Measurements from ENCODE around the gene CALHM5. TPM values are rescaled to one million over a fixed set of nuclear protein-coding genes. Genes with fewer than 3 reads are reported as not detected.
A peak's percentile ranks its signal among the peaks of the same experiment; 100 is the strongest.

Gene CALHM5
- total RNA-seq, 1 donor from 2014 or later = 2.9 TPM

DNA sequence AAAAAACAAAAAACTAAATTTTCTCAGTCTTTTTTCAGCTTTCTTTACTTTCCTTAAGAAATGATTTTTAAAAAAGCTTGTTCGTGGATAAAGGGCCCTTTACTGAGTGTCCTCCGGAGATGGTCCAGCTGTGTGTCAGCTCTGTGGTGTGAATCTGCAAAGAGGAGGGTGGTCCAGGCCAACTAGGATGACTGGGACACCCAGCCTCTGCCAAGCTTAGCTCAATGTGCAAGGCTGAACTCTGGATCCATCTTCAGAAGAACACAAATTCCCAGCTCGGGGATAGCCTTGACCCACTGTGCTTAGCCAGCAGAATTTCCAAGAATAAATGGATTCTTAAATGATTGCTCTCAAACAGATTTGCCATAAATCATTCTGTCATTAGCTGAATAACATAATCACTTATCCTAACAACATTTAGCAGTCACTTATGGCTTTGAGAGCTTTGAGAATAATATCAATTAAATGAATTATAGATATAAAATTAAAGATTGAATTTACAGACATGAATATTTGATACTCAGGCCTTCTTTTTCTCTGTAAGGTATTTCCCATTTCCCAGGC is 14.2 kb upstream of the CALHM5 start:
- ATAC-seq (peak; percentile 72), DNase-seq (ENCODE audit: missing footprints) (peak; percentile 54)
- intact Hi-C loops (cut with DNase I) = no loop called here

DNA sequence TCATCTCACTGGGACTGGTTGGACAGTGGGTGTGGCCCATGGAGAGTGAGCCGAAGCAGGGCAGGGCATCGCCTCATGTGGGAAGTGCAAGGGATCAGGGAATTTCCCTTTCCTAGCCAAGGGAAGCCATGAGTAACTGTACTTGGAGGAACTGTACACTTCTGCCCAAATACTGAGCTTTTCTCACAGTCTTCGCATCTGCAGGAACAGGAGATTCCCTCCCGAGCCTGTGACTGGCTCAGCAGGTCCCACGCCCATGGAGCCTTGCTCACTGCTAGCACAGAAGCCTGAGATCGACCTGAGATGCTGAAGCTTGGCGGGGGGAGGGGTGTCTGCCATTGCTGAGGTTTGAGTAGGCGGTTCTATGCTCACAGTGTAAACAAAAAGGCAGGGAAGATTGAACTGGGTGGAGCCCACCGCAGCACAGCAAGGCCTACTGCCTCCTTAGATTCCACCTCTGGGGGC is 10.4 kb upstream of the CALHM5 start:
- DNase-seq (ENCODE audit: missing footprints) (no peak), ATAC-seq (no peak)
- intact Hi-C loops (cut with DNase I) = no loop called here

DNA sequence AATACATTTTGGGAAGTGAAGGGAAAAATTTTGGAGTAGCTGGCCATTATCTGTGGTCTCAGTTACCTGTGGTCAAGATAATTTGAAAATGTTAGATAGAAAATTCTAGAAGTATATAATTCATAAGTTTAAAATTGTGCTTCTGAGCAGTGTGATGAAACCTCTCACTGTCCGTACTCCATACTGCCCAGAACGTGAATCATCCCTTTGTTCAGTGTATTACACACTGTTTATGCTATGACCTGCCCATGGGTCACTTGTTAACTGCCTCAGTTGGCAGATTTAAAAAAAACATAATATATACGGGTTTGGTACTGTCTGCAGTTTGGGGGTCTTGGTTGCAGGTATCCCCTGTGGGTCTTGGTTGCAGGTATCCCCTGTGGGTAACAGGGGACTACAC is 4.1 kb upstream of the CALHM5 start:
- ATAC-seq (no peak), DNase-seq (ENCODE audit: missing footprints) (no peak)

DNA sequence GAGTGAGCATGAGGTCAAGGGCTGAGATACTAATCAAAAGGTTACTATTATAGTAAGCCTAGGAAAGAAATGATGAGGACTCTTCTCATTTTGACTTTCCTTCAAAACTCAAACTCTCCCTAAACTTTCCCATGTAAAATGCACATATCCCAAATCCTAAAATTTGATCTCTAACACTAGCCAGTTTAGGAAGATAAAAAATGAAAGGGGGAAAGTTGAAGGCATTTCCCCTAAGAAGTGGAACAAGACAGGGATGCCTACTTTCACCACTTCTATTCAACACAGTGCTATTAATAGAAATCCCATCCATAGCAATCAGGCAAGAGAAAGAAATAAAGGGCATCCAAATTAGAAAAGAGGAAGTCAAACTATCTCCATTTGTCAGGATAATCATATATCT is 2.9 kb upstream of the CALHM5 start:
- intact Hi-C loops (cut with DNase I) = no loop called here
- DNase-seq (ENCODE audit: missing footprints) (no peak), ATAC-seq (no peak)

More for the DNA sequence above, 4.1 kb upstream of the CALHM5 start:
- intact Hi-C loops (cut with DNase I) = no loop called here

DNA sequence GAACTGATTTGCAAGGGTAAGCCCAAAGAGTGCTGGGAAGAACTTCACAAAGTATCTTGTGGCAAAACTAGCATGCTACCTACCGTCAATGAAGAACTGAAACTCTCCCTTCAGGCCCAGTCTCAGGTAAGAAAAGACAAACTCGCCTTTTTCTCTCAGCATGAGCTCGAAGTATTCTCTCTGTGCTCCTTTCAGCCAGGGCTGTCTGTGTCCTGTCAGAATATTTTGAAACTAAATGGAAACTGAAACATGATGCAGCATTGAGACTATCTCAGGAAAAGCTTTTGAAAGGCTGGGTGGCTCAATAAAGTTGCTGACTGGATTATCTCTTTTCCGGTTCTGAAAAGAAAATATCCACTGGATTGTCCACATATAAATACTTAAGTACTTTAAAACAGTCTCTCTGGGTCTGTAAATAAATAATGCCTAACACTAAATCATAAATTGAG is 696 bp downstream of the CALHM5 start:
- no peak for DNase-seq (ENCODE audit: missing footprints)
- peak; percentile 59 for ATAC-seq
- intact Hi-C loops (cut with DNase I) = loop anchor here (2.0 kb wide), 1 partner anchor 17 kb away; no protein-coding TSS in a partner anchor

DNA sequence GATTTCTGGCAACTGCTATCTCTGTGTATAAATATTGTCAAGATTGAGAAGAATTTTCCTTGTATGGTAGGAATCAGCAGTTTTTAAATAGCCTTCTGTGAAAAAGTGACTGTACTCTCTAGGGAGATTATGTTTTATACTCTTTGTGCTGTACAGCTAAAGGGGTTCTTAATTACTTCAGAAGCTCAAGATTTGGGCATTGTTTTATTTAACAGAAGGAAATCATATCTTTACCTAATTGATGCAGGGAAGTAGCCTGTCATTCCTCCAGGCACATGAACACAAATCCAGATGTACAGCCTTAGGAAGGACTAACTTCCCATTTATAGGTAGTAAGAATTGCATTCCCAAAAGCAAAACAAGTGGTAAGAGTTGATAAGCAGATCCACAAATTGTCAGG is 1.3 kb downstream of the CALHM5 start:
- ATAC-seq = no peak
- intact Hi-C loops (cut with DNase I) = loop anchor here (2.0 kb wide), 1 partner anchor 16 kb away; no protein-coding TSS in a partner anchor
- DNase-seq (ENCODE audit: missing footprints) = no peak

DNA sequence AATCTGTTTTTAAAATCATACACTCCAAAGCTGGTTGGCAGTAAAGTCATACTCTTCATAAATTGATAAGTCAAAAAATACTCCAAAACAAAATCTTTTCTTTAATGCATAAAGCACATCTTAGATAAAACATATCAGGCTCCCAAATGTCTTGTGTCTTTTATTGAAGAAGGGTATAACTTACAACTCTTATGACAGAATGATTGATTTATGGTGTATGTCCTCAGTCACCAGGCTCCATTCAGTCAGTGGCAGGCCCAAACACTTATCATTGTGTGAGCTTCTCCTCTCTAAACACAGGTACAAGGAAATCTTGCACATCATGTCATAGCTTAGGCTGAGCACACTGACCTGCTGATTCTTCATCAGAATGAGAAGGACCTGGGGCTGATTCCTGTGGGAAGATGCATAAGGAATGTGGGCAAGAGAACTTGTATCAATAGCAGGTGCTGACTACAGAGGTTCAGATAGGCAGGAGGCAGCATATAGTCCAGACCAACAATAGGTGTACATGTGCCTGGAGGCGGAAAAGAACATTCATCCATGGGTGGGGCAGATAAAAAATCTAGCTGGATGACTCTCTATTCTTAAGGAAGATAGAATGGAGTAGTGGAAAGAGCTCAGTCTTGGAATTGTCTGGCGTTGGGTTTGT is 1.9 kb downstream of the CALHM5 start:
- DNase-seq (ENCODE audit: missing footprints) (no peak), ATAC-seq (no peak)
- intact Hi-C loops (cut with DNase I) = loop anchor here (2.0 kb wide), 1 partner anchor 15 kb away; no protein-coding TSS in a partner anchor

DNA sequence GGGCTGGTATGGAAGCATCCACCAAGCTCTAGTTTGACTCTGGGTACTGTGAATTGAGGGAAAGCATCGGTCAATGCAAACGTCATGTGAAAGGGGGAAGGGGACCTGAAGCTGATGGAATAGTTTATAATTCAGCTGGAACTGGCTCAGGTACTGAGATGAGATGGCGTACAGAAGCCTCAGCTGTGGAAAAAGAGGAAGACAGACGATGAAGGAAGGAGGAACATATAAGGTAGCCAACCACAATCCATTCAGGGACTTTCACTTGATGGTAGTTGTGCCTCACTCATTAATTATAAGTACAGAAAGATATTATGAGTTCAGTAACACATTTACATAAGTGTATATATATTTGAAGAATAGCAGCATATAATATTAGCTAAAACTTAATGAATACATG is 2.7 kb downstream of the CALHM5 start:
- intact Hi-C loops (cut with DNase I) = no loop called here
- ATAC-seq = no peak
- no peak for DNase-seq (ENCODE audit: missing footprints)

DNA sequence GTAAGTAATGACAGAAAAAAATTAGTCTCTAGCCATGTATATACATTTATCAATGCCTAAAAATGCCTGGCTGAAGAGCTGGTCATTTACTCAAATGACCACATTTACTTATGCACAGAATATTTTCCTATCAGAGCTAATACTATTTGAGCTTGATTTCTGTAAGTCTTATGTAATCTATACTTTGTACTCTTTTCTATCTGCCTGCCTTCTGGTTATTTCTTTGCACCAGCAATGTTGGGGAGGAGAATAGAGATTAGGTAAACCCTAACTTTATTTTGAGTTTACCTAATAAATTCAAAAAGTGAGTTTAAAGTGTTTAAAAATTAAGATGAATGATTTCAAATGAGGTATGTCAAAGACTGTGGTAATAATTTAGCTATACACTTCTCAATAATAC is 3.7 kb downstream of the CALHM5 start:
- ATAC-seq = no peak
- intact Hi-C loops (cut with DNase I) = no loop called here

DNA sequence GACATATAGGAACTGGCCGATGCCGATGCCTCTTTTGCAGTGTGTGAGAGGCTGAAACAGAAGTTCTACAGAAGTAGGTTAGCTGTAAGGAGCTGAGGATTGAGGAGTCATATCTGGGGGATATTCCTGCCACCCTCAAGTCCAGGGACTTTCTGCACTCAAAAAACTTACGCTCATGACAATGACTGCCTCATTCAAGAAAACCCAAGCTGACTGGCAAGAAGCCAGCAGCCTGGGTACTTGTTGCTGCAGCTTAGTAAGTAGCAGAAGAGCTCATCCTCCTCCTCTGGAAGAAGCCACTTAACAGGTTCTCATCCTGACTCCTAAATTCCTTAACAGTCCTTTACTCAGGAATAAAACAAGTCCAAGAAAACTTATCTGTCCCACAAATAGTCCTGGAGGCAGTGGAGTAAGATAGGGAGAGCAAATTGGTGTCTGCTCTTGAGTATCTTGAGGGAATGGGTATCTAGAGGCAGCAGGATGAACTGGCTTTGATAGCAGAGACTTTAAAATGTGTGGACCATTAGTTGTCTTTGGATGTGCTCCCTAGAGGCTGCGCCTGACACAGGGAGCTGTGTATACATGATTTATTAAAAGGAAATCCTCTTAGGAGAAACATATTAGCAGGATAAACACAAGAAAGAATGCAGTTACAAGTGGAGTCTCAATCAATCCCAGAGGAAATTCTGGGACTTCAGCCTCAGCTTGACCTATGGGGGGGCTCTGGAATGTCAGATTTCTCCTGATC is 7.4 kb downstream of the CALHM5 start:
- ATAC-seq (no peak), DNase-seq (ENCODE audit: missing footprints) (no peak)
- intact Hi-C loops (cut with DNase I) = no loop called here

More for the DNA sequence above, 3.7 kb downstream of the CALHM5 start:
- no peak for DNase-seq (ENCODE audit: missing footprints)

DNA sequence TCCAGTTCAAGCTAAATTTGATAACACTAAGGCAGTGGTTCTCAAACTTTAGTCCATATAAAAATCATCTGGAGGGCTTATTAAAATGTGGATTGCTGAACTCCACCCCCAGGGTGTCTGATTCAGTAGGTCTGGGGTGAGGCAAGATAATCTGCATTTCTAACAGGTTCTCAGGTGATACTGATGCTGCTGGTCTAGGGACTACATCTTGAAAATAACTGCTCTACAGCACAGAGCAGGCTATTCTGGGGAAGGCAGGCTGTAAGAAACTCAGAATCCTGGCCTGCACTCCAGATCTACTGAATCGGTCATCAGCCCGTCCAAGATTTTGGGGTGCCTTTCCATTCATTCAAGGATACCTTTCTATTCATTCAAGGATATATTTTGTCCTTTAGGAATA is 11.5 kb downstream of the CALHM5 start:
- DNase-seq (ENCODE audit: missing footprints) (no peak), ATAC-seq (no peak)
- intact Hi-C loops (cut with DNase I) = no loop called here

DNA sequence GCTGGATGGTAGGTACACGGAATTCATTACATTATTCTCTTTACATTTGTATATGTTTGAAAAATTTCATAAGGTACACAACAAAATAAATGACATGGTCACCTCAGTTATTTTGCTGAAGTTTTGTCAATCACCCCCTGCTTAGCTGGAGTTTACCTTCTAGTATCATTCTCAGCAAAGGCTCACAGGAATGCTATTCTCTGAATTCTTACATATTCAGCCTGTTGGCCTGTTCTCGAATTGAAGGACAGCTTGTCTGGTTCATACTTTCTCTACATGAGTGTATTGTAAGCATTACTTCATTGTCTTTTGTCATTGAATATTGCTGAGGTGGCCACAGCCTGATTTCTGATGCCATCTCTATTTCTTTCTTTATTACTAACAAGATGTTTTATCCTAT is 12.8 kb downstream of the CALHM5 start:
- intact Hi-C loops (cut with DNase I) = no loop called here

DNA sequence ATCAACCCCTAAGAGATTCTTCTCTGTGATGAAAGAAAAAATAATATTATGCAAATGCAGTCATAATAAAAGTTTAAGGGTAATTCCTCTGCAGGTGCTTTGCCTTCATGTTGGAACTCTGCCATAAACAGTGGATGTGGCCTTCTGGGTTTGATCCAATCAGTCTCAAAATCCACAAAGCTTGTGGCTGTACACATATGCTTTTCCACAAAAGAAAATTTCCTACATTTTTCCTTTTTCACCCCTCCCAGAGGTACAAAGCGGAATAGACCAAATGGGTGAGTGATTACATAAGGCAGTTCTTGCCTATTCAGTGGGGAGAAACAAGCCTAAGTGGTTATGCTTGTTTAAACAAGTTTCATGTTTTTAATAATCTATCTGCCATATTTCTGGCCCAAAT is 16.7 kb downstream of the CALHM5 start:
- ATAC-seq (no peak), DNase-seq (ENCODE audit: missing footprints) (no peak)
- intact Hi-C loops (cut with DNase I) = loop anchor here (2.0 kb wide), 1 partner anchor 15 kb away; no protein-coding TSS in a partner anchor

More for the DNA sequence above, 12.8 kb downstream of the CALHM5 start:
- ATAC-seq (no peak), DNase-seq (ENCODE audit: missing footprints) (no peak)

DNA sequence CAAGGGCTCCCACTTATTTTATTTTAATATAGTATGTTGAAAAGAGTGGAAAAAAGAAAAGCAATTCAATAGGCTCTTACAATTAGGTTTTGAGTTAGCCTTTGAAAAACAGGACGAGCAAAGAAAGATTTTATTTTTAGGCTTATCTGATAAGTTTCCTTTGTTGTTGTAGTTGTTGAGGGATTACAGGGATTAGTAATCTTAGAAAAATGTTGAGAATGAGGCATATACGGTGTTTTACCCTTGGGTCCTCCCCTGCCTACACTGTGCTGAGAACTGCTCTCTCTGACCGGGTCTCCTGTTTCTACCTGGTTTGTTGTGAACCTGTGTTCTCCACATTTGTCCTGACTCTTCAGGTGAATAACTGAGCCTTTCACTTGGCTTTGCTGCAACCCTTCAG is 17.3 kb downstream of the CALHM5 start:
- intact Hi-C loops (cut with DNase I) = loop anchor here (2.0 kb wide), 1 partner anchor 16 kb away; no protein-coding TSS in a partner anchor
- DNase-seq (ENCODE audit: missing footprints) (no peak), ATAC-seq (no peak)

DNA sequence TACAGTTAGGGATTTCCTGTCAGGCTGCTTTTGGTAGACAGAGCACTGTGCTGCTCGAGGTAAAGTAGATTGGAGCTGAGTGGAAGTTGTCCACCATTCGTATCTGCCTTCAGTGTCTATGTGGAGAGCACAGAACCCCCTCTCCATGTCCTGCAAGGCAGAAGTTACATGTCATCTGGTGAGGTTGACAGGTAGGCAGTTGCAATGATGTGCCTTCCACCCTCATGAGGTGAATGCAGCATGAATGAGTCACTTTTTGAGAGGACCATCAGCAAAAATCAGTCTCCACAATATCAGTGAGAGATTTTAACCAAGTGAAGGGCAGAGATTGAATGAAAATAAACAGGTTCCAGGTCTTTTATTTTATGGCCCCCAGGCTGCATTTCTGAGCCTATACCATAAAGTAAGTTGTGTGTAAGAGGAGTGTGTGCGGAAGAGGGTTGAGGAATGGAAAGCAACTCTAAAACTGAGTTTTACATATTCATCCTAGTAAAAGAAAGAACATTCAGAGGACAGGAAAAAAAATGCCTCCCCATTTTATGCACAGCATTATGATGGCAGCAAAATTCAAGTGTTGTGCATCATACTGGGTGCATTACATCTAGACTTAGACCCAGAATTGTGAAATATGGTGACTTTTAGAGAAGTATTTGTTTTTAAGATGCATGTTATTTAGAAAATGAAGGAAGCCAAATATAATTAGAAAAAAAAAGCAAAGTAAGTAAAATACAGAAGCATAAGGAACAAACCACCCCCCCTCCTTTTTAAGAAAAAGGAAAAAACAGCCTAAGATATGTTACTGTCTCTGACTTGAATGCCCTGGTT is 18.2 kb downstream of the CALHM5 start:
- no peak for ATAC-seq
- intact Hi-C loops (cut with DNase I) = loop anchor here (2.0 to 10.0 kb wide), 3 partner anchors 17 to 315 kb away; no protein-coding TSS in a partner anchor
- no peak for DNase-seq (ENCODE audit: missing footprints)

DNA sequence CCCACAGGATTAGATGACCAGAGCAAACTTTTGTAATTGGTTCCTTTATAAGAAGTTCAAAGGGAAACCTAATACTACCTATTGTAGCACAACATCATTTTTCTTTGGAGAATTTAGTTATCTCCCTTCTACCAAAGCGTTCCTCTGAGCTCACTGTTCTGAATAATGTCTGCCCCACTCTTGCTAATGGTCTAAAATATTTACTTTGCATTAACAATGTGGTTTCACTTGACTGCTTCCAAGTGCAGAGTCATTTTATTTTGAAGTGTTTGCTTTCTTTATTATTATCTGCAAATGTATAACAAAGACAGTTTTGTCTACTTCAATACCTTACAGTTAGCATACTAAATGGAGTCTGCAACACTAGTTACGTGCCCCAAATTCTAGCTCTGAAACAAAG is 19.0 kb downstream of the CALHM5 start:
- DNase-seq (ENCODE audit: missing footprints) (no peak), ATAC-seq (no peak)
- intact Hi-C loops (cut with DNase I) = loop anchor here (5.0 to 10.0 kb wide), 2 partner anchors 88 to 316 kb away; no protein-coding TSS in a partner anchor

DNA sequence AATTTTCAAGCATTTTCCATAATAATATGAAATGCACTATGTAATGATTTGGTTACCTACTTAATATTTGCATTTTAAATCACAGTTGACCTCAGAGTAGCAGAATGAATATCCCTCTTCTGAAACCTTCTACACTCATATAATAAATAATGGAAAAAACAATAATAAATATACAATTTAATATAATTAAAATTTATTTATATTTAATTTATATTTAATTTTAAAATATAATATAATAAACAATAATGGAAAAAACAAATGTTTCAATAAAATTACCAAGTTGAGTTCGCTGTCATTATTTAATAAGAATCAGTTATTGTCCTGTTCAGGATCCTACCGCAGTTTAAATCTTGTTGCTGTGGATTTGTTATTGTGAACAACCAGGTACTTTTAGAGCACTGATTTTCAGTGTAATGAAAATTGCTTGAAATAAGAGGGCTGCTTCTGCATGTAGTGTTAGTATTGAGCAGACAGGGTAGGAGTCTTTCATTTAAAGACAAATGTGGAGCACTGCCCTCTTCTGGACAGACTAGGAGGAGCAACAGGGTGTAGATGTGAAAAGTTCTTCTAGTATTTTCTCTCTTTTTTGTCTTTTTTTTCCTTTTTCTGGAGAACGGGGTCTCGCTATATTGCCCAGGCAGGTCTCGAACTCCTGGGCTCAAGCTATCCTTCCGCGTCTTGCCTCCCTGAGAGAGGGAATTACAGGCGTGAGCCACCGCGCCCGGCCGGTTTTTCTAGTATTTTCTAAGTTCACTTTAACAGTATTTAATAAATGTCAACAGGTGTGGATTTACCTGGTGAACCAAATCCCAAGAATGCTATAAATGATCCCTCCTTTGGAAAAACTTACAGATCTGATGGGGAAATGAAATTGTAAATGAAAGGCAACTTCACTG is 20.5 kb downstream of the CALHM5 start:
- no peak for DNase-seq (ENCODE audit: missing footprints)
- intact Hi-C loops (cut with DNase I) = loop anchor here (2.0 to 10.0 kb wide), 3 partner anchors 90 to 317 kb away; no protein-coding TSS in a partner anchor
- ATAC-seq = peak; percentile 78

Measured in Right ventricle myocardium inferior (tissue), 1 donor.